ENCODE data around the gene PHIP.

DNA sequence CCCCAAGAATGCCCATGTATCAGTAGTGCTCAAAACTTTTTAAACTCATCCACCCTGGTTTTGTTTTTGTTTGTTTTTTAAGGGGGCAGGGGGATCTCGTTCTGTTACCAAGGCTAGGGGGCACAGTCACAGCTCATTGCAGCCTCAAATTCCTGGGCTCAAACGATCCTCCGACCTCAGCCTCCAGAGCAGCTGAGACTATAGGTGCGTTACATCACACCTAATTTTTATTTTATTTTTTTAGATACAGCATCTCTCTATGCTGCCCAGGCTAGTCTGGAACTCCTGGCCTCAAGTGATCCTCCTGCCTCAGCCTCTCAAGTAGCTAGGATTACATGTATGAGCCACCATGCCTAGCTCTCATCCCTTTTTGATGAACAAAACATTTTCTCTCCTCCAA lies 11.2 kb downstream of the PHIP start:
- TF ChIP-seq, protein P1, sequence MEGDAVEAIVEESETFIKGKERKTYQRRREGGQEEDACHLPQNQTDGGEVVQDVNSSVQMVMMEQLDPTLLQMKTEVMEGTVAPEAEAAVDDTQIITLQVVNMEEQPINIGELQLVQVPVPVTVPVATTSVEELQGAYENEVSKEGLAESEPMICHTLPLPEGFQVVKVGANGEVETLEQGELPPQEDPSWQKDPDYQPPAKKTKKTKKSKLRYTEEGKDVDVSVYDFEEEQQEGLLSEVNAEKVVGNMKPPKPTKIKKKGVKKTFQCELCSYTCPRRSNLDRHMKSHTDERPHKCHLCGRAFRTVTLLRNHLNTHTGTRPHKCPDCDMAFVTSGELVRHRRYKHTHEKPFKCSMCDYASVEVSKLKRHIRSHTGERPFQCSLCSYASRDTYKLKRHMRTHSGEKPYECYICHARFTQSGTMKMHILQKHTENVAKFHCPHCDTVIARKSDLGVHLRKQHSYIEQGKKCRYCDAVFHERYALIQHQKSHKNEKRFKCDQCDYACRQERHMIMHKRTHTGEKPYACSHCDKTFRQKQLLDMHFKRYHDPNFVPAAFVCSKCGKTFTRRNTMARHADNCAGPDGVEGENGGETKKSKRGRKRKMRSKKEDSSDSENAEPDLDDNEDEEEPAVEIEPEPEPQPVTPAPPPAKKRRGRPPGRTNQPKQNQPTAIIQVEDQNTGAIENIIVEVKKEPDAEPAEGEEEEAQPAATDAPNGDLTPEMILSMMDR (IDR thresholded peaks at IDR 0.05; ENCODE audit: control extremely low read depth in 1 of 3, insufficient read depth in 1 of 3, low read depth in 1 of 3, low read length in 3 of 3) = no peak
- no peak for TF ChIP-seq SP1 (IDR thresholded peaks at IDR 0.05; ENCODE audit: low read depth, low read length)
- no peak for TF ChIP-seq RXRA (IDR thresholded peaks at IDR 0.05; ENCODE audit: insufficient read depth, low read depth, low read length)

All from H1 (cell line).